HCT116 (cell line): ENCODE results near the gene SYTL5. TPM values are rescaled to one million over a fixed set of nuclear protein-coding genes. Genes with fewer than 3 reads are reported as not detected.

Source experiments
- ATAC-seq: fragments of 200-7000 bp; cut with Tn5 transposase; 2 replicates; pipeline ENCODE4 v1.9.1; 2020; ENCODE audit warnings: mild to moderate bottlenecking, moderate library complexity
- BruUV-seq: library from RNA; stranded (reverse); fragments of 400-500 nt; replicated peaks from 2 replicates; lab custom pipeline; 2021; lab: Mats Ljungman, UMichigan
- CTCF ChIA-PET: fragments of 300-600 bp; sonication (Branson Sonifier 250); formaldehyde crosslinking; loops from one replicate; lab custom pipeline; 2021; ENCODE audit warnings: antibody characterized with exemption; lab: Charles Lee
- POLR2A ChIA-PET: fragments of 300-600, 350-600 bp; sonication (Branson Sonifier 250); formaldehyde crosslinking; loops from one replicate; lab custom pipeline; 2021; ENCODE audit warnings: antibody characterized with exemption; lab: Charles Lee
- RAD21 ChIA-PET, 2 experiments: fragments of 300-600 bp; sonication (Branson Sonifier 250); formaldehyde crosslinking; loops; one replicate each; lab custom pipeline; 2023; ENCODE audit warnings: low total read pairs in 2 of 2; ENCODE audit not compliant: uncharacterized antibody in 2 of 2, unreplicated experiment in 2 of 2, low non-redundant PET in 1 of 2; lab: Charles Lee
- DNase-seq: peaks from one replicate; pipeline ENCODE4 v3.0.0-alpha.2; 2010; ENCODE audit warnings: low read depth, low spot score
- H2AFZ ChIP-seq: fragments of 200-600 bp; shearing (Covaris generic), sonication (generic); 2 replicates; pipeline ENCODE4 v1.6.1; 2017; ENCODE audit warnings: low read depth, mixed run types, mixed read lengths, antibody characterized with exemption, low read length; ENCODE audit not compliant: poor library complexity, severe bottlenecking
- H3K27ac ChIP-seq: 2 replicates; pipeline ENCODE4 v1.5.1; 2012; ENCODE audit warnings: low read depth, low read length
- H3K27me3 ChIP-seq: fragments of 200-600 bp; sonication (generic); 2 replicates; pipeline ENCODE4 v1.6.1; 2016; ENCODE audit warnings: mixed run types, low read length, mixed read lengths; ENCODE audit not compliant: insufficient read depth
- H3K36me3 ChIP-seq, 2 experiments: fragments of 200-500 bp in 1 of 2; fragments of 200-600 bp in 1 of 2; sonication (Bioruptor generic) in 1 of 2; sonication (generic) in 1 of 2; 2 replicates each; pipeline versions ENCODE4 v1.5.1 to v1.6.1; 2014 to 2016; ENCODE audit warnings: low read length in 2 of 2, inconsistent platforms in 1 of 2, mixed read lengths in 1 of 2, mixed run types in 1 of 2; ENCODE audit not compliant: insufficient read depth in 2 of 2, control insufficient read depth in 1 of 2
- H3K4me1 ChIP-seq, 2 experiments: fragments of 200-600 bp in 1 of 2; sonication (generic) in 1 of 2; 2 replicates each; pipeline versions ENCODE4 v1.5.1 to v1.6.1; 2012 to 2017; ENCODE audit warnings: low read length in 2 of 2, inconsistent platforms in 1 of 2, mild to moderate bottlenecking in 1 of 2, mixed read lengths in 1 of 2, mixed run types in 1 of 2, moderate library complexity in 1 of 2; ENCODE audit not compliant: insufficient read depth in 2 of 2, control insufficient read depth in 1 of 2
- H3K4me2 ChIP-seq: fragments of 200-600 bp; sonication (generic); 2 replicates; pipeline ENCODE4 v1.6.1; 2017; ENCODE audit warnings: mixed run types, low read length, mixed read lengths
- H3K4me3 ChIP-seq, 2 experiments: fragments of 200-600 bp in 1 of 2; sonication (generic) in 1 of 2; replicated peaks in 1 of 2; 2 replicates each; pipeline ENCODE4 v1.5.1; 2011 to 2016; ENCODE audit warnings: low read length in 2 of 2, control low read depth in 1 of 2, low read depth in 1 of 2, mild to moderate bottlenecking in 1 of 2, mixed read lengths in 1 of 2, mixed run types in 1 of 2
- H3K79me2 ChIP-seq: fragments of 200-600 bp; sonication (generic); 2 replicates; pipeline ENCODE4 v1.6.1; 2017; ENCODE audit warnings: mild to moderate bottlenecking, mixed run types, low read length, moderate library complexity, mixed read lengths; ENCODE audit not compliant: insufficient read depth
- H3K9ac ChIP-seq: fragments of 200-600 bp; sonication (generic); 2 replicates; pipeline ENCODE4 v1.6.1; 2016; ENCODE audit warnings: low read length, mixed read lengths
- H3K9me2 ChIP-seq: fragments of 200-600 bp; sonication (generic), shearing (Covaris generic); 2 replicates; pipeline ENCODE4 v1.6.1; 2017; ENCODE audit warnings: mixed run types, mild to moderate bottlenecking, moderate library complexity; ENCODE audit not compliant: insufficient read depth
- H3K9me3 ChIP-seq, 2 experiments: fragments of 200-500 bp in 1 of 2; fragments of 200-600 bp in 1 of 2; sonication (Bioruptor generic) in 1 of 2; sonication (generic) in 1 of 2; 2 replicates each; pipeline ENCODE4 v1.6.1; 2014 to 2017; ENCODE audit warnings: low read length in 2 of 2, mixed read lengths in 2 of 2, inconsistent platforms in 1 of 2, low read depth in 1 of 2, mild to moderate bottlenecking in 1 of 2, mixed run types in 1 of 2, moderate library complexity in 1 of 2; ENCODE audit not compliant: control insufficient read depth in 1 of 2, insufficient read depth in 1 of 2
- H4K20me1 ChIP-seq: fragments of 200-600 bp; sonication (generic), shearing (Covaris generic); 2 replicates; pipeline ENCODE4 v1.6.1; 2017; ENCODE audit warnings: mixed run types, mild to moderate bottlenecking, moderate library complexity; ENCODE audit not compliant: insufficient read depth
- CBX3 ChIP-seq: IDR thresholded peaks from 2 replicates; pipeline ENCODE4 v1.6.1; 2012; ENCODE audit warnings: low read depth
- FOSL1 ChIP-seq: IDR thresholded peaks from 2 replicates; pipeline ENCODE4 v1.6.1; 2012; ENCODE audit warnings: low read depth
- JUND ChIP-seq: IDR thresholded peaks from 2 replicates; pipeline ENCODE4 v1.6.1; 2012
- intact Hi-C: fragments of 100-400 bp; cut with micrococcal nuclease; formaldehyde crosslinking; loops from 2 replicates; pipeline ENCODE4 v1.10.0; 2022
- total RNA-seq: library from RNA; stranded (reverse); gene quantifications from one replicate; pipeline ENCODE4 v1.2.1, GENCODE V29; 2021; ENCODE audit not compliant: unreplicated experiment
- TF ChIP-seq, protein P1 (sequence below): IDR thresholded peaks from 2 replicates; pipeline ENCODE4 v1.6.1; 2012
- TF ChIP-seq, protein P2 (sequence below): IDR thresholded peaks from 2 replicates; pipeline ENCODE4 v1.6.1; 2011; ENCODE audit warnings: mild to moderate bottlenecking, low read length, moderate library complexity; ENCODE audit not compliant: insufficient replicate concordance; ENCODE audit errors: extremely low read depth
- TF ChIP-seq, protein P3 (sequence below): IDR thresholded peaks from 2 replicates; pipeline ENCODE4 v1.6.1; 2012; ENCODE audit warnings: low read depth

Gene SYTL5
- total RNA-seq, 1 experiment from 2014 or later: 0.20 TPM

DNA sequence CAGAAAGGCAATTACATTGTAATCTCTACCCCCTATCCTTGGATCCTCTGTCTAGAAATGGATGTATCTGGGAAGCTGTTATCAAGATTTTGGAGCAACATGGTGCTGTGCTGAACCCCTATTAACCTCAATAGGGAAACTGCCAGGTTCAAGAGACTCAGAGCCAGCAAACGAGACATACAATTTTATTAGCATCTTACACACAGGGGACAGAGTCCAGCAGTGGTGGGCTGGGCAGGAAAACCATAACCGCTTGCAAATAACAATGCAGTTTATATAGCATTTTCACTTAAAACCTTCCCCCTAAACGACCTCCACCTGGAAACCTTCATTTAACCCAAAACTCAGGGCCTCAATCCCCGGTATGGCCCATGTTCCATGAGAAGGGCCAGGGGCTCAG is 79.5 kb downstream of the SYTL5 start:
- Histone ChIP-seq H3K27me3 (no peaks in the 10 kb centered on the region), H3K9ac (no peak overlapping the region), H3K36me3 (no peaks in the 10 kb centered on the region), H3K9me3 (no peaks in the 10 kb centered on the region), H3K4me2 (no peak overlapping the region), H3K4me1 (no peaks in the 10 kb centered on the region)
- intact Hi-C loops: no loop called here
- CTCF ChIA-PET: no interaction called here
- TF ChIP-seq, protein P1, sequence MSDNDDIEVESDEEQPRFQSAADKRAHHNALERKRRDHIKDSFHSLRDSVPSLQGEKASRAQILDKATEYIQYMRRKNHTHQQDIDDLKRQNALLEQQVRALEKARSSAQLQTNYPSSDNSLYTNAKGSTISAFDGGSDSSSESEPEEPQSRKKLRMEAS: no peak
- TF ChIP-seq, all 23 proteins: peak for 0
- Histone ChIP-seq H3K4me3 (no peak overlapping the region), H4K20me1 (no peaks in the 10 kb centered on the region), H3K27ac (no peak overlapping the region), H3K9me2 (no peaks in the 10 kb centered on the region), H3K79me2 (no peaks in the 10 kb centered on the region), H2AFZ (no peak overlapping the region)
- BruUV-seq: no TSS peak
- ATAC-seq (no peak), DNase-seq (no peak)
- ChIA-PET RAD21 (no interaction called here), POLR2A (no interaction called here)

DNA sequence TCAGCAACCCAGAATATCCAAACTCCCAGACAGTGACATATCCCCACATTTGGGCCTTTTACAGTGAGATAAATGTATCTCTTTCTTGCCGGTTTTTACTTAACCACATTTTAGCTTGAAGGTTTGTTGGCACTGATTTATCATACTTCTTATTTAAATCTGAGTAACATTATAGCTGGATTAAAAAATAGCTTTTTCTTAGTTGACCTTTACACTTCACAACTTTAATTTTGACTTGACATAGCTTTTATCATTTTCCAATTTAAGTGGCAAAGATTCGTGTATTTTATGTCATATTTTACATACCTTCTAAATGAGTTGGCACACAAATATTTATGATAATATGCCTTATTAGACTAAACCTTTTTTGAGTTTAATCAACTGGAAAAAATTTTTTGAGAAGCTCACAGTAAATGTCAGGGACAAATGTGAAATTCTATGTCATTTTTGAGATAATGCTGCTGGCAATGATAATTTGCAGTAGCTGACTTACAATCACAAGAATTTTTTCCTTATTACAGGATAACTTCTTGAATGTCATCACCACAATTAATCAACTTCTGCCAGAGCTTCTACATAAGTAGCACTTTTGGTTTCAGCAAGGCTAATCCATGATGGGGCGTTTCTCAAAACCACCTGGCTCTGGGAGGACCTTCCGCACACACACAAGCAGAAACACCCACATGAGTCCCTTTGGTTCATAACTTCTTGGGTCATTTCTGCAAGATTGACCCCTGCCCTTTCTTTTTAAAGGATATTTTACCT is 80.3 kb downstream of the SYTL5 start:
- no peaks in the 10 kb centered on the region for H4K20me1 ChIP-seq
- no peak overlapping the region for H3K9ac ChIP-seq
- H3K27ac ChIP-seq: no peak overlapping the region
- ATAC-seq (no peak), DNase-seq (no peak)
- no peaks in the 10 kb centered on the region for H3K9me3 ChIP-seq
- ChIA-PET CTCF (no interaction called here), POLR2A (no interaction called here), RAD21 (no interaction called here)
- no peaks in the 10 kb centered on the region for H3K9me2 ChIP-seq
- H3K79me2 ChIP-seq: no peaks in the 10 kb centered on the region
- no TSS peak for BruUV-seq
- H2AFZ ChIP-seq: no peak overlapping the region
- intact Hi-C loops: no loop called here
- H3K4me2 ChIP-seq: no peak overlapping the region
- TF ChIP-seq CBX3 (no peak), FOSL1 (no peak), JUND (no peak)
- TF ChIP-seq, protein P2, sequence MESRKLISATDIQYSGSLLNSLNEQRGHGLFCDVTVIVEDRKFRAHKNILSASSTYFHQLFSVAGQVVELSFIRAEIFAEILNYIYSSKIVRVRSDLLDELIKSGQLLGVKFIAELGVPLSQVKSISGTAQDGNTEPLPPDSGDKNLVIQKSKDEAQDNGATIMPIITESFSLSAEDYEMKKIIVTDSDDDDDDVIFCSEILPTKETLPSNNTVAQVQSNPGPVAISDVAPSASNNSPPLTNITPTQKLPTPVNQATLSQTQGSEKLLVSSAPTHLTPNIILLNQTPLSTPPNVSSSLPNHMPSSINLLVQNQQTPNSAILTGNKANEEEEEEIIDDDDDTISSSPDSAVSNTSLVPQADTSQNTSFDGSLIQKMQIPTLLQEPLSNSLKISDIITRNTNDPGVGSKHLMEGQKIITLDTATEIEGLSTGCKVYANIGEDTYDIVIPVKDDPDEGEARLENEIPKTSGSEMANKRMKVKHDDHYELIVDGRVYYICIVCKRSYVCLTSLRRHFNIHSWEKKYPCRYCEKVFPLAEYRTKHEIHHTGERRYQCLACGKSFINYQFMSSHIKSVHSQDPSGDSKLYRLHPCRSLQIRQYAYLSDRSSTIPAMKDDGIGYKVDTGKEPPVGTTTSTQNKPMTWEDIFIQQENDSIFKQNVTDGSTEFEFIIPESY: no peak
- TF ChIP-seq, protein P3, sequence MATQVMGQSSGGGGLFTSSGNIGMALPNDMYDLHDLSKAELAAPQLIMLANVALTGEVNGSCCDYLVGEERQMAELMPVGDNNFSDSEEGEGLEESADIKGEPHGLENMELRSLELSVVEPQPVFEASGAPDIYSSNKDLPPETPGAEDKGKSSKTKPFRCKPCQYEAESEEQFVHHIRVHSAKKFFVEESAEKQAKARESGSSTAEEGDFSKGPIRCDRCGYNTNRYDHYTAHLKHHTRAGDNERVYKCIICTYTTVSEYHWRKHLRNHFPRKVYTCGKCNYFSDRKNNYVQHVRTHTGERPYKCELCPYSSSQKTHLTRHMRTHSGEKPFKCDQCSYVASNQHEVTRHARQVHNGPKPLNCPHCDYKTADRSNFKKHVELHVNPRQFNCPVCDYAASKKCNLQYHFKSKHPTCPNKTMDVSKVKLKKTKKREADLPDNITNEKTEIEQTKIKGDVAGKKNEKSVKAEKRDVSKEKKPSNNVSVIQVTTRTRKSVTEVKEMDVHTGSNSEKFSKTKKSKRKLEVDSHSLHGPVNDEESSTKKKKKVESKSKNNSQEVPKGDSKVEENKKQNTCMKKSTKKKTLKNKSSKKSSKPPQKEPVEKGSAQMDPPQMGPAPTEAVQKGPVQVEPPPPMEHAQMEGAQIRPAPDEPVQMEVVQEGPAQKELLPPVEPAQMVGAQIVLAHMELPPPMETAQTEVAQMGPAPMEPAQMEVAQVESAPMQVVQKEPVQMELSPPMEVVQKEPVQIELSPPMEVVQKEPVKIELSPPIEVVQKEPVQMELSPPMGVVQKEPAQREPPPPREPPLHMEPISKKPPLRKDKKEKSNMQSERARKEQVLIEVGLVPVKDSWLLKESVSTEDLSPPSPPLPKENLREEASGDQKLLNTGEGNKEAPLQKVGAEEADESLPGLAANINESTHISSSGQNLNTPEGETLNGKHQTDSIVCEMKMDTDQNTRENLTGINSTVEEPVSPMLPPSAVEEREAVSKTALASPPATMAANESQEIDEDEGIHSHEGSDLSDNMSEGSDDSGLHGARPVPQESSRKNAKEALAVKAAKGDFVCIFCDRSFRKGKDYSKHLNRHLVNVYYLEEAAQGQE: no peak
- H3K4me1 ChIP-seq: no peaks in the 10 kb centered on the region
- no peaks in the 10 kb centered on the region for H3K27me3 ChIP-seq
- no peaks in the 10 kb centered on the region for H3K36me3 ChIP-seq
- no peak overlapping the region for H3K4me3 ChIP-seq
